Calu3 (cell line): ENCODE data around the gene MMAB. TPM values are rescaled to one million over a fixed set of nuclear protein-coding genes. Genes with fewer than 3 reads are reported as not detected.

ENCODE experiments used
- BruUV-seq: library from RNA; stranded (reverse); fragments of 400-500 nt; replicated peaks from 2 replicates; lab custom pipeline; 2021; lab: Mats Ljungman, UMichigan
- CTCF ChIA-PET: fragments of 300-600 bp; sonication (Branson Sonifier 250); formaldehyde crosslinking; loops from one replicate; lab custom pipeline; 2022; ENCODE audit warnings: antibody characterized with exemption; lab: Charles Lee
- DNase-seq: peaks from one replicate; pipeline ENCODE4 v3.0.0; 2022
- H3K27ac Mint-ChIP-seq: one replicate; pipeline ENCODE4 v1.8.0; 2022; ENCODE audit warnings: mixed read lengths; ENCODE audit not compliant: unreplicated experiment
- H3K27me3 Mint-ChIP-seq: one replicate; pipeline ENCODE4 v1.8.0; 2022; ENCODE audit warnings: mixed read lengths; ENCODE audit not compliant: unreplicated experiment
- H3K36me3 Mint-ChIP-seq: one replicate; pipeline ENCODE4 v1.8.0; 2022; ENCODE audit warnings: mild to moderate bottlenecking, moderate library complexity, mixed read lengths; ENCODE audit not compliant: insufficient read depth, unreplicated experiment
- H3K4me1 Mint-ChIP-seq: one replicate; pipeline ENCODE4 v1.8.0; 2022; ENCODE audit warnings: mild to moderate bottlenecking, low read depth, mixed read lengths; ENCODE audit not compliant: unreplicated experiment
- H3K4me3 Mint-ChIP-seq: one replicate; pipeline ENCODE4 v1.8.0; 2022; ENCODE audit warnings: mild to moderate bottlenecking, low read depth, moderate library complexity, mixed read lengths; ENCODE audit not compliant: unreplicated experiment
- H3K9me3 Mint-ChIP-seq: one replicate; pipeline ENCODE4 v1.8.0; 2022; ENCODE audit warnings: low read depth, mixed read lengths; ENCODE audit not compliant: unreplicated experiment
- intact Hi-C: fragments of 100-400 bp; cut with micrococcal nuclease; formaldehyde crosslinking; loops from one replicate; pipeline ENCODE4 v1.10.0; 2022; ENCODE audit not compliant: unreplicated experiment
- total RNA-seq: library from RNA; stranded (reverse); gene quantifications from 2 replicates; pipeline ENCODE4 v1.2.3, GENCODE V29; 2022
- TF ChIP-seq, protein P1 (sequence below): fragments of 200-600 bp; IDR thresholded peaks from one replicate; pipeline ENCODE4 v1.8.0; 2022; ENCODE audit warnings: antibody characterized with exemption; ENCODE audit not compliant: unreplicated experiment

Gene MMAB
- total RNA-seq, 1 experiment from 2014 or later, result 82.8 TPM

DNA sequence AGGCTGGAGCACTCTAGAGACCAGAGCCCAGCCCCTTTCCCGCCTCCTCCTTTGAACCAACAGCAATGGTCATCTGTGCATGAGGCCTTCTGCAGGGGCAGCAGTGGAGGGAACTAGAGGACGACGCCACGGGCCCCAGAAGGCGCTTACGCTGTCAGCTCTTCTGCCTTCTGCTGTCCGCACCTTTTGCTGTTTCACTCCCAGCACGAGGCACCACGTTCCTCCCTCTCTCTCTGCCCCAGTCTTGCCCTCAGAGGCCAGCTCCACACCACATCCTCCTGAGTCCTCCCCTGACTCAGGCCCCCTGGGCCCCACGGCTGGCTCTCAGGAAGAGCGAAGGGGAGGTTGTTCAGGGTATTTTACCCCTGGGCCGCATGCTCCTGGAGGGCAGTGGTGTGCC, 15.5 kb downstream of the MMAB start:
- Mint-ChIP-seq H3K4me1 (no peaks in the 10 kb centered on the region), H3K9me3 (no peaks in the 10 kb centered on the region), H3K27me3 (peaks cover 19% of the 10 kb centered on the region), H3K27ac (no peak overlapping the region), H3K4me3 (no peak overlapping the region), H3K36me3 (peaks cover 30% of the 10 kb centered on the region)
- CTCF ChIA-PET, result no interaction called here
- no peak for DNase-seq
- TF ChIP-seq, protein P1, sequence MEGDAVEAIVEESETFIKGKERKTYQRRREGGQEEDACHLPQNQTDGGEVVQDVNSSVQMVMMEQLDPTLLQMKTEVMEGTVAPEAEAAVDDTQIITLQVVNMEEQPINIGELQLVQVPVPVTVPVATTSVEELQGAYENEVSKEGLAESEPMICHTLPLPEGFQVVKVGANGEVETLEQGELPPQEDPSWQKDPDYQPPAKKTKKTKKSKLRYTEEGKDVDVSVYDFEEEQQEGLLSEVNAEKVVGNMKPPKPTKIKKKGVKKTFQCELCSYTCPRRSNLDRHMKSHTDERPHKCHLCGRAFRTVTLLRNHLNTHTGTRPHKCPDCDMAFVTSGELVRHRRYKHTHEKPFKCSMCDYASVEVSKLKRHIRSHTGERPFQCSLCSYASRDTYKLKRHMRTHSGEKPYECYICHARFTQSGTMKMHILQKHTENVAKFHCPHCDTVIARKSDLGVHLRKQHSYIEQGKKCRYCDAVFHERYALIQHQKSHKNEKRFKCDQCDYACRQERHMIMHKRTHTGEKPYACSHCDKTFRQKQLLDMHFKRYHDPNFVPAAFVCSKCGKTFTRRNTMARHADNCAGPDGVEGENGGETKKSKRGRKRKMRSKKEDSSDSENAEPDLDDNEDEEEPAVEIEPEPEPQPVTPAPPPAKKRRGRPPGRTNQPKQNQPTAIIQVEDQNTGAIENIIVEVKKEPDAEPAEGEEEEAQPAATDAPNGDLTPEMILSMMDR, result no peak
- no TSS peak for BruUV-seq
- intact Hi-C loops, result no loop called here

DNA sequence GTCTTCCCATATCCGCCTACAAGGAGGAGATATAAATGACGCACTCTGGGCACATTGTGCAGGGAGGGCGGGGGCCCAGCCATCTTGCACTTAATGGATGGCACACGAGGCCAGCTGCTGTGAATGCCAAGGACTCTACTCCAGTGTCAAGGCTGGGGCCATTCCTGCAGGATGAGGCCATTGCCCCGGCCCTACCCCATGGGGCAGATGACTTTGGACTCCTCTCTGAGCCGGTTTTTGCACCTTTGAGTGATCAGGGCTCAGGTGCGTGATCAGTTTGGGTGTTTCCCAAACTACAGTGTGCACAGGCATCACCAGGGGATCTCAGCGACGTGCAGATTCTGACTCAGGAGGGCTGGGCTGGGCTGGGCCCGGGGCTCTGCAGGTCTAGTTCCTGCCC, 16.1 kb downstream of the MMAB start:
- Mint-ChIP-seq H3K27ac (no peak overlapping the region), H3K4me1 (no peaks in the 10 kb centered on the region)
- no TSS peak for BruUV-seq

DNA sequence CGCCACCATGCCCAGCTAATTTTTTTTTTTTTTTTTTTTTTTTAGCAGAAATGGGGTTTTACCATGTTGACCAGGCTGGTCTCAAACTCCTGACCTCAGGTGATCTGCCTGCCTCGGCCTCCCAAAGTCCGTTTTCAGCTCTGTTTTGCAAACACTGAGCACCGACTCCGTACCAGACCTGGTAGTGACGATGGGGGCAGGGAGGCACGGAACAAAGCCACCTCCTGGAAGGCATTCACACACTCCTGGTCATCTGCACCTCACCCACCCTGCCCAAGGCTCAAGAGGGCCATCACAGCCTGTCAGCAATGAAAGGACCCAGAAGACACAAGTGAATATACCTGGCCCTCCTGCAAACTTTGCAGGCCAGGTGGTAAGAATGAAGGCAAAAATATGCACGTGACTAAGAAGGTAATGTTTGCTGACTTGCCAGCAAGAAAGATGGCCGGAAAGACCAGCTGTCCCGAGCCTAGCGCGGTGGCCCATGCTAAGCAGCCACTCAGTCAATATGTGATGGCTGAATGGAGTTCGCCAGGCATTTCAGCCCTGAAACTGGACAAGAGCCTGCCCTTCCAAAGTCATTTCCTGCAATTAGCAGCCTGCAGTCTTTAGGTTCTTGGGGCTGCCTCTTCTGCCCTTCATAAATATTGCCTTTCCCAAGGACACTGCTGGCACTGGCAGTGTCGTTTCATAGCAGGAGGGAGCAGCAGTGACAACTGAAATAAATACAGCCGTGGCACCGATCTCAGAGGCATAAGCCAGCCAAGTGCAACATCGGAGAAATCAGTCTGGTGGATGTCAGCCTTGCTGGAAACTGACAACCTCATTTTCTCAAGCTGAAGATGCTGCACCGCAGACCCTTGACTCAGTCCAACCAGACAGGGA, 17.6 kb downstream of the MMAB start:
- H3K4me1 Mint-ChIP-seq, result no peaks in the 10 kb centered on the region
- intact Hi-C loops, result no loop called here
- no TSS peak for BruUV-seq
- peaks cover 30% of the 10 kb centered on the region for H3K36me3 Mint-ChIP-seq
- H3K9me3 Mint-ChIP-seq, result no peaks in the 10 kb centered on the region
- DNase-seq, result no peak
- CTCF ChIA-PET, result no interaction called here
- H3K27me3 Mint-ChIP-seq, result peaks cover 40% of the 10 kb centered on the region
- TF ChIP-seq, protein P1, result no peak
- H3K27ac Mint-ChIP-seq, result no peak overlapping the region
- H3K4me3 Mint-ChIP-seq, result no peak overlapping the region

More for the DNA sequence above, 16.1 kb downstream of the MMAB start:
- intact Hi-C loops, result no loop called here
- Mint-ChIP-seq H3K27me3 (peaks cover 25% of the 10 kb centered on the region), H3K4me3 (no peak overlapping the region), H3K9me3 (no peaks in the 10 kb centered on the region), H3K36me3 (peaks cover 30% of the 10 kb centered on the region)
- no peak for DNase-seq
- TF ChIP-seq, protein P1, result no peak
- CTCF ChIA-PET, result interaction anchor here (0.6 kb wide), 1 partner anchor 40 kb away, joined by 4 read pairs; no protein-coding TSS in a partner anchor

DNA sequence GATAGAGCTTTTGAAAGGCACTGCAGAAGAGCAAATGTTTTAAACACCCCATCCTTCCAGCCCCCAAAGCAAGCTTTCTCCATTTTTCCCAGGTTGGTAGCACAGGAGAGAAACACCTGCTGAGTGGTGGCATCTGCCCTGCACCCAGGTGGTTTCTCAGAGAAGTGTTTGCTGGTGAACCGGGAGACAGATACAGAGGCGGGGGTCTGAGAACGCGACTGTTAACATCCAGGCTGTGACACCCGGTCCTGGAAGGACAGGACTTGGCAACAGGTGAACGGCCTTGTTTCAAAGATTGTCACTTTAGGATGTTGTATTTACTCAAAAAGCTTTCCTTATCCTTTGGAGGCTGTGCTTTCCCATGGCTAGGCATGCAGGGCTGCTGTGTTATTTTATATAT, 18.5 kb downstream of the MMAB start:
- H3K4me3 Mint-ChIP-seq, result no peak overlapping the region
- TF ChIP-seq, protein P1, result no peak
- intact Hi-C loops, result no loop called here
- peaks cover 50% of the 10 kb centered on the region for H3K27me3 Mint-ChIP-seq
- no TSS peak for BruUV-seq
- no peak overlapping the region for H3K27ac Mint-ChIP-seq
- no peaks in the 10 kb centered on the region for H3K9me3 Mint-ChIP-seq
- DNase-seq, result no peak
- H3K36me3 Mint-ChIP-seq, result peaks cover 30% of the 10 kb centered on the region
- CTCF ChIA-PET, result no interaction called here
- no peaks in the 10 kb centered on the region for H3K4me1 Mint-ChIP-seq
